ENCODE results near the gene SEPTIN1.

SEPTIN1 gene

GRCh38 chr16:30429678-30430427 is 47.5 kb upstream of the SEPTIN1 start, which contains the start of gene DCTPP1 (continued):
- TF ChIP-seq PATZ1 (tag by site-specific recombination; IDR thresholded peaks at IDR 0.05): peak; percentile 81
- no peak for TF ChIP-seq ZNF423 (tag by site-specific recombination; IDR thresholded peaks at IDR 0.05)
- TF ChIP-seq ZNF670 (tag by site-specific recombination; IDR thresholded peaks at IDR 0.05; ENCODE audit: low read depth): no peak
- TF ChIP-seq ZNF266 (tag by site-specific recombination; IDR thresholded peaks at IDR 0.05; ENCODE audit: low read depth): 0 out of 2 replicates have a peak, but pooled peaks have one; percentile 8
- TF ChIP-seq ZNF580 (tag by site-specific recombination; IDR thresholded peaks at IDR 0.05): peak; percentile 70
- no peak for TF ChIP-seq GLIS2 (tag by site-specific recombination; IDR thresholded peaks at IDR 0.05)
- peak; percentile 68 for TF ChIP-seq KLF10 (tag by site-specific recombination; IDR thresholded peaks at IDR 0.05)
- TF ChIP-seq ZNF529 (tag by site-specific recombination; IDR thresholded peaks at IDR 0.05; ENCODE audit: insufficient replicate concordance): no peak
- peak; percentile 99 for TF ChIP-seq CTCF (tag by site-specific recombination; IDR thresholded peaks at IDR 0.05)
- no peak for TF ChIP-seq ZNF530 (tag by site-specific recombination; IDR thresholded peaks at IDR 0.05; ENCODE audit: low read depth)
- no peak for TF ChIP-seq ZNF610 (tag by site-specific recombination; IDR thresholded peaks at IDR 0.05; ENCODE audit: borderline replicate concordance)
- no peak for TF ChIP-seq ZNF555 (tag by site-specific recombination; conservative IDR thresholded peaks at IDR 0.05)
- no peak for TF ChIP-seq ZNF624 (tag by site-specific recombination; IDR thresholded peaks at IDR 0.05)
- no peak for TF ChIP-seq ZSCAN16 (tag by site-specific recombination; IDR thresholded peaks at IDR 0.05)
- TF ChIP-seq ZBTB1 (tag by site-specific recombination; IDR thresholded peaks at IDR 0.05): no peak
- TF ChIP-seq ZNF776 (tag by site-specific recombination; IDR thresholded peaks at IDR 0.05; ENCODE audit: borderline replicate concordance): no peak
- TF ChIP-seq ZFP69B (tag by site-specific recombination; IDR thresholded peaks at IDR 0.05): peak; percentile 84; the same call in 1 of the 2 replicates
- TF ChIP-seq ZNF274 (IDR thresholded peaks at IDR 0.05; ENCODE audit: low read length): no peak
- no peak for TF ChIP-seq ZNF274 (tag by site-specific recombination; IDR thresholded peaks at IDR 0.05; ENCODE audit: borderline replicate concordance)
- TF ChIP-seq ZNF654 (tag by site-specific recombination; IDR thresholded peaks at IDR 0.05; ENCODE audit: low read depth): peak; percentile 70
- TF ChIP-seq SCRT2 (tag by site-specific recombination; IDR thresholded peaks at IDR 0.05): peak; percentile 86
- TF ChIP-seq KLF1 (tag by site-specific recombination; IDR thresholded peaks at IDR 0.05): peak; percentile 92
- TF ChIP-seq ZNF837 (tag by site-specific recombination; IDR thresholded peaks at IDR 0.05): no peak
- TF ChIP-seq ZSCAN4 (tag by site-specific recombination; IDR thresholded peaks at IDR 0.05): peak; percentile 4; the same call in 1 of the 2 replicates
- TF ChIP-seq HOXA7 (CRISPR knock-in tag; IDR thresholded peaks at IDR 0.05; ENCODE audit: borderline replicate concordance): no peak
- TF ChIP-seq ZBTB21 (tag by site-specific recombination; IDR thresholded peaks at IDR 0.05): peak; percentile 53; the same call in 1 of the 2 replicates
- no peak for TF ChIP-seq MYNN (tag by site-specific recombination; IDR thresholded peaks at IDR 0.05; ENCODE audit: borderline replicate concordance)
- no peak for TF ChIP-seq ZNF830 (tag by site-specific recombination; IDR thresholded peaks at IDR 0.05; ENCODE audit: low read depth)
- TF ChIP-seq ZNF707 (tag by site-specific recombination; IDR thresholded peaks at IDR 0.05): no peak
- no peak for TF ChIP-seq ZNF221 (tag by site-specific recombination; IDR thresholded peaks at IDR 0.05; ENCODE audit: borderline replicate concordance)
- peak; percentile 78 for TF ChIP-seq ZNF501 (tag by site-specific recombination; IDR thresholded peaks at IDR 0.05)
- TF ChIP-seq WT1 (tag by site-specific recombination; IDR thresholded peaks at IDR 0.05): peak; percentile 27
- TF ChIP-seq TSHZ1 (tag by site-specific recombination; IDR thresholded peaks at IDR 0.05; ENCODE audit: borderline replicate concordance): no peak; the same call in 1 of the 2 replicates

All from HEK293 (cell line).